ENCODE data around the gene TLL2.

DNA sequence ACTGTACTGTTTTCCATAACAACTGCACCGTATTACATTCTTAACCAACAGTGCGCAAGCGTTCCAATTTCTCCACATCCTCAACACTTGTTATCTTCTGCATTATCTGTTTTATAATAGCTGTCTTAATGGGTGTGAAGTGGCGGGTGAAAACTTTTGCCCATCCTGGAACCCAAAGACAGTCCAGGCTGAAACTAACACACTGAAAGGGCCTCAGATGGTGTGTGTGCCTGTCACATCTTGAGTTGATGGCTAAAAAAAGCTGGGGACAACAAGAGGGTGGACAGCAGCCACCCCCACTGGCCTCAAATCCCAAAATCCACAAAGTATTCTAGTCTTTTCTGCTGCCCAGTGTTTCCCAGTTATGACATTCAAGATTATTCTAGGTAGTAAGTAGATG lies 174.3 kb downstream of the TLL2 start:
- TF ChIP-seq EZH2 (IDR thresholded peaks at IDR 0.05) (no peak), POLR2AphosphoS5 (IDR thresholded peaks at IDR 0.05; ENCODE audit: borderline replicate concordance, low read depth, low read length) (no peak), FOXP2 (optimal IDR thresholded peaks at IDR 0.05; ENCODE audit: control extremely low read depth, extremely low read length, insufficient read depth) (no peak)
